GM19035 (cell line): Measurements from ENCODE around the gene AMBRA1.

Experiments used
- ATAC-seq: cut with Tn5 transposase; IDR thresholded peaks from one replicate; pipeline ENCODE4 v1.9.1; 2021; ENCODE audit not compliant: unreplicated experiment

AMBRA1 gene

GRCh38 chr11:46445192-46445919, 148.5 kb downstream of the AMBRA1 start:
- no peak for ATAC-seq

- no peak for ATAC-seq
Observed at GRCh38 chr11:46444305-46444704, 149.5 kb downstream of the AMBRA1 start.

GRCh38 chr11:46438211-46438610, 155.6 kb downstream of the AMBRA1 start:
- no peak for ATAC-seq

GRCh38 chr11:46437122-46437689, 156.6 kb downstream of the AMBRA1 start:
- no peak for ATAC-seq

- ATAC-seq: no peak
Observed at GRCh38 chr11:46436113-46436512, 157.7 kb downstream of the AMBRA1 start.

GRCh38 chr11:46435679-46436078, 158.1 kb downstream of the AMBRA1 start:
- ATAC-seq: no peak

GRCh38 chr11:46431211-46431610, 162.6 kb downstream of the AMBRA1 start:
- no peak for ATAC-seq

- no peak for ATAC-seq
Observed at GRCh38 chr11:46429717-46430116, 164.1 kb downstream of the AMBRA1 start.

GRCh38 chr11:46427364-46427763, 166.5 kb downstream of the AMBRA1 start:
- no peak for ATAC-seq

- no peak for ATAC-seq
Observed at GRCh38 chr11:46426233-46426991, 167.4 kb downstream of the AMBRA1 start.

- ATAC-seq: no peak
Observed at GRCh38 chr11:46422588-46422987, 171.2 kb downstream of the AMBRA1 start.

GRCh38 chr11:46421257-46421880, 172.5 kb downstream of the AMBRA1 start:
- ATAC-seq: no peak

GRCh38 chr11:46420513-46420912, 173.3 kb downstream of the AMBRA1 start:
- no peak for ATAC-seq

- no peak for ATAC-seq
Observed at GRCh38 chr11:46418751-46419150, 175.1 kb downstream of the AMBRA1 start.

- no peak for ATAC-seq
Observed at GRCh38 chr11:46417711-46418110, 176.1 kb downstream of the AMBRA1 start.

- ATAC-seq: no peak
Observed at GRCh38 chr11:46414879-46415278, 178.9 kb downstream of the AMBRA1 start.

GRCh38 chr11:46414466-46414796, 179.4 kb downstream of the AMBRA1 start:
- ATAC-seq: no peak

- no peak for ATAC-seq
Observed at GRCh38 chr11:46413760-46414465, 179.9 kb downstream of the AMBRA1 start.

GRCh38 chr11:46410021-46410420, 183.8 kb downstream of the AMBRA1 start:
- ATAC-seq: no peak

- no peak for ATAC-seq
Observed at GRCh38 chr11:46408407-46408986, 185.3 kb downstream of the AMBRA1 start.

- ATAC-seq: no peak
Observed at GRCh38 chr11:46407635-46408034, 186.2 kb downstream of the AMBRA1 start.
